PFSK-1 (cell line): ENCODE data around the gene TMEM212.

Experiments
- POLR2AphosphoS5 ChIP-seq: IDR thresholded peaks from 2 replicates; pipeline ENCODE4 v1.6.1; 2012; ENCODE audit warnings: low read depth, mild to moderate bottlenecking, control low read depth, low read length, moderate library complexity
- SIN3A ChIP-seq: IDR thresholded peaks from 2 replicates; pipeline ENCODE4 v1.6.1; 2012; ENCODE audit warnings: mild to moderate bottlenecking, low read length, moderate library complexity, borderline replicate concordance; ENCODE audit not compliant: insufficient read depth
- TF ChIP-seq, protein P1 (sequence below), 2 experiments: IDR thresholded peaks; 2 replicates each; pipeline versions ENCODE4 v1.6.1 to v1.8.0; 2011 to 2012; ENCODE audit warnings: low read depth in 2 of 2, low read length in 2 of 2, control low read depth in 1 of 2, inconsistent platforms in 1 of 2, mild to moderate bottlenecking in 1 of 2, moderate library complexity in 1 of 2; ENCODE audit not compliant: insufficient read depth in 1 of 2

DNA sequence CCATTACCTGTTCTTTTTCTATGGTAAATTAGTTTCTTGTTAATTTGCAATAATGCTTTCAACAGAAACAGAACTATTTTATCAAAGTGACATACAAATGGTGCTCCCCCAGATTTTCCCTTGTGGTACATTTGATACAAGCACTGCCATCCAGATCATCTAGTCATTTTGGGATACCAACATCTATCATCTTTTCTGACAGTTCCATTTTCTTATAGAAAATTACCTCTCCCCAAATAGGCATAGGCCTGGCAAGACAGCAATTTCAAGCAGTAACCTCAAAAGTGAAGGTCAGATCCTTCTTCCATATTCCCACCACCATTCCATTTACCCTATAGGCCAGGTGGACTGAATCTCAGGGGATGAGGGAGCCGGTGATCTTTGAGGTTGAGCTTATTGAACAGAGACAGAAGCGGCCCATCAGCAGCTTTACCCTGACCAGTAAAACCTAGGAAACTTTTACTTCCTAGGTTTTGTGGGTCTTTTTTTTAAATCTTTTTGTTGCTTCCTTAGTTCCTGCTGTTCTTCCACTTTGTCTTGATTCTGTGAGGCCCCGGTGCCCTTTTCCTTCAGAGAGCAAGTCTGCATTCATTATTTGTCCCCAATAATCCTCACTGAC lies 29.8 kb upstream of the TMEM212 start:
- TF ChIP-seq POLR2AphosphoS5: no peak
- TF ChIP-seq, protein P1, sequence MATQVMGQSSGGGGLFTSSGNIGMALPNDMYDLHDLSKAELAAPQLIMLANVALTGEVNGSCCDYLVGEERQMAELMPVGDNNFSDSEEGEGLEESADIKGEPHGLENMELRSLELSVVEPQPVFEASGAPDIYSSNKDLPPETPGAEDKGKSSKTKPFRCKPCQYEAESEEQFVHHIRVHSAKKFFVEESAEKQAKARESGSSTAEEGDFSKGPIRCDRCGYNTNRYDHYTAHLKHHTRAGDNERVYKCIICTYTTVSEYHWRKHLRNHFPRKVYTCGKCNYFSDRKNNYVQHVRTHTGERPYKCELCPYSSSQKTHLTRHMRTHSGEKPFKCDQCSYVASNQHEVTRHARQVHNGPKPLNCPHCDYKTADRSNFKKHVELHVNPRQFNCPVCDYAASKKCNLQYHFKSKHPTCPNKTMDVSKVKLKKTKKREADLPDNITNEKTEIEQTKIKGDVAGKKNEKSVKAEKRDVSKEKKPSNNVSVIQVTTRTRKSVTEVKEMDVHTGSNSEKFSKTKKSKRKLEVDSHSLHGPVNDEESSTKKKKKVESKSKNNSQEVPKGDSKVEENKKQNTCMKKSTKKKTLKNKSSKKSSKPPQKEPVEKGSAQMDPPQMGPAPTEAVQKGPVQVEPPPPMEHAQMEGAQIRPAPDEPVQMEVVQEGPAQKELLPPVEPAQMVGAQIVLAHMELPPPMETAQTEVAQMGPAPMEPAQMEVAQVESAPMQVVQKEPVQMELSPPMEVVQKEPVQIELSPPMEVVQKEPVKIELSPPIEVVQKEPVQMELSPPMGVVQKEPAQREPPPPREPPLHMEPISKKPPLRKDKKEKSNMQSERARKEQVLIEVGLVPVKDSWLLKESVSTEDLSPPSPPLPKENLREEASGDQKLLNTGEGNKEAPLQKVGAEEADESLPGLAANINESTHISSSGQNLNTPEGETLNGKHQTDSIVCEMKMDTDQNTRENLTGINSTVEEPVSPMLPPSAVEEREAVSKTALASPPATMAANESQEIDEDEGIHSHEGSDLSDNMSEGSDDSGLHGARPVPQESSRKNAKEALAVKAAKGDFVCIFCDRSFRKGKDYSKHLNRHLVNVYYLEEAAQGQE (IDR thresholded peaks at IDR 0.05; ENCODE audit: insufficient read depth in 1 of 2, low read depth in 2 of 2, low read length in 2 of 2): no peak
- no peak for TF ChIP-seq SIN3A
